ENCODE results near the gene GJA3.

Gene GJA3

GRCh38 chr13:20102525-20103180, 58.2 kb downstream of the GJA3 start:
- TF ChIP-seq CTCF (IDR thresholded peaks at IDR 0.05; ENCODE audit: extremely low read depth, insufficient read depth, missing control alignments), result no peak
- DNase-seq (ENCODE audit: low spot score), result no peak
- in situ Hi-C loops (cut with MboI; ENCODE audit: low pct_unique_long_range_greater_than_20kb, low sequenced_read_pairs, unreplicated experiment), result no loop called here

- DNase-seq (ENCODE audit: low spot score), result no peak
- TF ChIP-seq CTCF (IDR thresholded peaks at IDR 0.05; ENCODE audit: extremely low read depth, insufficient read depth, missing control alignments), result no peak
- in situ Hi-C loops (cut with MboI; ENCODE audit: low pct_unique_long_range_greater_than_20kb, low sequenced_read_pairs, unreplicated experiment), result no loop called here
Observed at GRCh38 chr13:20101467-20102316, 59.2 kb downstream of the GJA3 start.

- TF ChIP-seq CTCF (IDR thresholded peaks at IDR 0.05; ENCODE audit: extremely low read depth, insufficient read depth, missing control alignments), result no peak
- in situ Hi-C loops (cut with MboI; ENCODE audit: low pct_unique_long_range_greater_than_20kb, low sequenced_read_pairs, unreplicated experiment), result no loop called here
- DNase-seq (ENCODE audit: low spot score), result no peak
Observed at GRCh38 chr13:20099319-20099718, 61.5 kb downstream of the GJA3 start.

- TF ChIP-seq CTCF (IDR thresholded peaks at IDR 0.05; ENCODE audit: extremely low read depth, insufficient read depth, missing control alignments), result no peak
- in situ Hi-C loops (cut with MboI; ENCODE audit: low pct_unique_long_range_greater_than_20kb, low sequenced_read_pairs, unreplicated experiment), result no loop called here
- DNase-seq (ENCODE audit: low spot score), result no peak
Observed at GRCh38 chr13:20093951-20094350, 66.9 kb downstream of the GJA3 start.

- no peak for TF ChIP-seq CTCF (IDR thresholded peaks at IDR 0.05; ENCODE audit: extremely low read depth, insufficient read depth, missing control alignments)
- DNase-seq (ENCODE audit: low spot score), result no peak
- in situ Hi-C loops (cut with MboI; ENCODE audit: low pct_unique_long_range_greater_than_20kb, low sequenced_read_pairs, unreplicated experiment), result no loop called here
Observed at GRCh38 chr13:20090349-20090748, 70.5 kb downstream of the GJA3 start.
